SK-MEL-5 (cell line): ENCODE measurements around the gene ZMAT5. TPM values are rescaled to one million over a fixed set of nuclear protein-coding genes. Genes with fewer than 3 reads are reported as not detected.
"Not testable (repeated sequence)": the region's sequence is repeated elsewhere in the genome, so short reads cannot be mapped to it uniquely, and the experiment has no call there.

Source experiments
- DNase-seq: peaks from one replicate; pipeline ENCODE4 v3.0.0-alpha.2; 2016; ENCODE audit warnings: low read depth, low spot score
- in situ Hi-C: cut with HindIII; loops from 2 replicates; pipeline ENCODE4 v1.10.0; 2016; ENCODE audit warnings: low sequenced_read_pairs, high pct_unique_total_duplicates, low pct_unique_long_range_greater_than_20kb
- total RNA-seq: library from RNA; depleted of rRNA; stranded (reverse); fragments of >200 nt; shearing (Covaris generic); gene quantifications from 2 replicates; pipeline ENCODE4 v1.2.3, GENCODE V29; 2014

ZMAT5 gene
- total RNA-seq, 1 experiment from 2014 or later, result 27.7 TPM

DNA sequence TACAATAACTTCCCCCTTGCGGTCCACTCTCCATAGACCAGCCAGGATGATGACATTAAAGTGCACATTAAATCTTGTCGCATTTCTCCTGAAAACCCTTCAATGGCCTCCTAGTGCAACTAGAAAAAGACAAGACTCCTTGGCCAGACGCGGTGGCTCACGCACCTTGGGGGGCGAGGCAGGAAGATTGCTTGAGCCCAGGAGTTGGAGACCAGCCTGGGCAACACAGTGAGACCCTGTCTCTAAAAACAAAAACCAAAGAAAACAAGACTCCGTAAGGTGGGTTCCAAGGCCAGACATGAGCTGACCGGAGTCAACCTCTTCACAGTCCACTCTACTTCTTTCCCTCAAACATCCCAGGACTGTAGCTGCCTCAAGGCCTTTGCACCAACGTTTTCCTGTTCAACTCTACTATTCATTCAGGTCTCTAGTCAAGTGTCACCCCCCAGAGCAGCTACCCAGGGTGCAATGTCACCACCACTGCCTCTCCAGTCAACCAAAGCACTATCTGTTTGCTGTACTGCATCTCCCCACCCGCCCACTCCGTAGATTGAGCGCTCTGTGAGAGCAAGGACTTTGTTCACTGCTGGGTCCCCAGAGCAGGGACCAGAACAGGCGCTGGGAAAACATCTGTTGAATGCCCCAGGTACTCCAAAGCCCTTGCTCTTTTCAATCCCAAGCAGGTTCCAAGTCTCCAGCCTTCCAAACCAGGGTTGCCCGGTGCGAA is 739 bp downstream of the ZMAT5 start:
- in situ Hi-C loops, result no loop called here
- DNase-seq, result no peak

DNA sequence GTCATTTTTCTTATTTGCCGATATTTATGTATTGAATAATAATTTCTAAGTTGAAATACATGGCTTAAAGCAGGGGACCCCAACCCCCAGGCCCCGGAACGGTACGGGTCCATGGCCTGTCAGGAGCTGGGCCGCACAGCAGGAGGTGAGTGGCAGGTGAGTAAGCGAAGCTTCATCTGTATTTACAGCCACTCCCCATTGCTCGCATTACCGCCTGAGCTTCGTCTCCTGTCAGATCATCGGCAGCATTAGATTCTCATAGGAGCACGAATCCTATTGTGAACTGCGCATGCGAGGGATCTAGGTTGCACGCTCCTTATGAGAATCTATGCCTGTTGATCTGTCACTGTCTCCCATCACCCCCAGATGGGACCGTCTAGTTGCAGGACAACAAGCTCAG is 4.5 kb downstream of the ZMAT5 start:
- in situ Hi-C loops, result no loop called here

DNA sequence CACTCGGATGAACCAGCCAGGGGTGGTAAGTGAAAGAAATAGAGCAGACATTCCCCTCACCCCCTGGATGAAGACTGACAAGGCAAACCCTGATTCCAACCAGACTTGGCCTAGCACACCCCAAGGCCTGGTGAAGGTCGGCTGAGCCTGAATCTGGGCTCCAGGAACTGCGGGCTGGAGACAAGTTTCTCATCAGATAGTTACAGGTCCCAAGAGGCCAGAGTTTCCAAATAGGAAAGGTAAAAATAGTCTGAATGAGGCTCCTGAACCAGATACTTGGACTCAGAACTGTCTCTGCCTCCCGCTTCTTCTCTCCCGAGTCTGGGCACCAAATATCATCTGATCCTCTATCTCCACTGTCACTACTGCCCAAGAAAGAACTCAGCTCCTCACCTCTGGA is 7.8 kb downstream of the ZMAT5 start:
- no peak for DNase-seq
- in situ Hi-C loops, result no loop called here

More for the DNA sequence above, 4.5 kb downstream of the ZMAT5 start:
- no peak for DNase-seq

DNA sequence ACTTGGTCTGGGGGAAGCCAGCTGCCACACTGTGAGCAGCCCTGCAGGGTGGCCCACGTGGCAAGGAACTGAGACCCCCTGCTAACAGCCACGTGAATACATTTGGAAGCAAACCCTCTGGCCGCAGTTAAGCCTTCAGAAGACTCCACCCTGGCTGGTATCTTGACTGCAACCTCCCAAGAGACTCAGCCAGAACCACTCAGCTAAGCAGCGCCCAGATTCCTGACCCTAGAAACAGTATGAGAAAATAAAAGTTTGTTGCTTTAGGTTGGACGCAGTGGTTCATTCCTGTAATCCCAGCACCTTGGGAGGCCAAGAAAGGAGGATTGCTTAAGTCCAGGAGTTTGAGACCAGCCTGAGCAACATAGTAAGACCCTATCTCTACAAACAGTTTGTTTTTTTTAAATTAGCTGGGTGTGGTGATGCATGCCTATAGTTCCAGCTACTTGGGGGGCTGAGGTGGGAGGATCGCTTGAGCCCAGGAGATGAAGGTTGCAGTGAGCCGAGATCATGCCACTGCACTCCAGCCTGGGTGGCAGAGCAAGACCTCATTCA is 8.7 kb downstream of the ZMAT5 start:
- in situ Hi-C loops, result no loop called here
- DNase-seq, result no peak

DNA sequence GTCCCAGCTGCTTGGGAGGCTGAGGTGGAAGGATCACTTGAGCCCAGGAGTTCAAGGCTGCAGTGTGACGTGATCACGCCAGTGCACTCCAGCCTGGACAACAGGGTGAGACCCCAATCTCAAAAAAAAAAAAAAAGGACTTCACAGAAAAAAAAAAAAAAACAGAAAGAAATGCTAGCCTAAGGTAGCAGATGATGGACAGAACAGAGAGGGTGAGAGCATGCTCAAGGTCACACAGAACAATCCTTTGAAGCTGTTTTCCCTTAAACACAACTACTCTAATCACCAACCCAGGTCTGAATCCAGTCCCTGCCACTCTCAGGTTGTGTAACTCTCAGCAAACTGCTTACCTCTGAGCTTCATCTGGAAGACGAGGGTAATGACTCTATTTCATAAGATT is 9.7 kb downstream of the ZMAT5 start:
- in situ Hi-C loops, result no loop called here
- DNase-seq, result no peak

DNA sequence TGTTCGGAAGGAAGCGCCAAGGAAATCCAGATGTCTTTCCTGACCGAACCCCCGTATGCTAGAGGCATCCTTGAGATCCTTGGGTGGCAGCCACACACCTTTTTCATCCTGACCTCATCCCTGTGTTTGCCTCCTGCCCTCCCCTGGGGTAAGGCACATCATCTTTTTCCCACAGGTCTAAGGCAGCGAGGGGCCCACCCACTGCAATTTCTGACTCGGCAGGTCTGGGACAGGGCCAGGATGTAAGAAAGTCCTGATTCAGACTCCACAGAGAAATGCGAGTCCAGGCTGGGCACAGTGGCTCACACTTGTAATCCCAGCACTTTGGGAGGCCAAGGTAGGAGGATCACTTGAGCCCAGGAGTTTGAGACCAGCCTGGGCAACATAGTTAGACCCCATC is 10.5 kb downstream of the ZMAT5 start:
- in situ Hi-C loops, result no loop called here
- DNase-seq, result no peak

DNA sequence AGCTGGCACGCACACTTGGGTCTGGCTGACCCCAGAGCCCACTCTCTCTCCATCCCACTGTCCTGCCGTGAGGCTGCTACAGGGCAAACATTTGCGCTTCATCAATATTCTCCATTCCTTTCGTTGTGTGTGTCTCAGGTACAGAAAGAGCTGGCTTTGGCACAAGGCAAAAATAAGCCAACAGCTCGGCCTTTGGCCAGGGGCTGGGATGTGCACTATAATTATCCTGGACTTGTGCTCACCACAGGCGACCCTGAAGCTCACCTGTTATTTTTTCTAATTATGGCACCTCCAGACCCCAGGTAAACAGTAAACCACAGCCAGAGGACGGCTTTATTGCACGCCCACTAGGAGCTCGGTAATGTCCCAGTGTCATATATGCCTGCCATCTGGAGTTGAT is 10.9 kb downstream of the ZMAT5 start:
- in situ Hi-C loops, result no loop called here
- DNase-seq, result no peak

DNA sequence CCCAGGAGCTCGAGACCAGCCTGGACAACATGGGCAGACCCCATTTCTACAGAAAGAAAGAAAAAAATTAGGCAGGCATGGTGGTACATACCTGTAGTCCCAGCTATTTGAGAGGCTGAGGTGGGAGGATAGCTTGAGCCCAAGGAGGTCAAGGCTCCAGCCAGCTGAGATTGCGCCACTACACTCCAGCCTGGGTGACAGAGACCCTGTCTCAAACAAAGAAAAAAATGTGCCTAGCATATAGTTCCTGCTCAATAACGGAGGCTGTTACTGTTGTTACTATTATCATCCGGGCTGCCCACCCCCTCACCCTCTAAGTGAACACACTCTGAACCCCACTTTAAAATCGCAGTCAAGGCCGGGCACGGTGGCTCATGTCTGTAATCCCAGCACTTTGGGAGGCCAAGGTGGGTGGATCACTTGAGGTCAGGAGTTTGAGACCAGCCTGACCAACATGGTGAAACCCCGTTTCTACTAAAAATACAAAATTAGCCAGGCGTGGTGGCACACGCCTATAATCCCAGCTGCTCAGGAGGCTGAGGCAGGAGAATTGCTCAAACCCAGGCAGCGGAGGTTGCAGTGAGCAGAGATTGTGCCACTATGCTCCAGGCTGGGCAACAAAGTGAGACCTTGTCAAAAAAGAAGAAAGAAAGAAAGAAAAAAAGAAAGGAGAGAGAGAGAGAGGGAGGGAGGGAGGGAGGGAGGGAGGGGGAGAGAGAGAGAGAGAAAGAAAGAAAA is 12.0 kb downstream of the ZMAT5 start:
- in situ Hi-C loops, DNase-seq: not testable (repeated sequence)

DNA sequence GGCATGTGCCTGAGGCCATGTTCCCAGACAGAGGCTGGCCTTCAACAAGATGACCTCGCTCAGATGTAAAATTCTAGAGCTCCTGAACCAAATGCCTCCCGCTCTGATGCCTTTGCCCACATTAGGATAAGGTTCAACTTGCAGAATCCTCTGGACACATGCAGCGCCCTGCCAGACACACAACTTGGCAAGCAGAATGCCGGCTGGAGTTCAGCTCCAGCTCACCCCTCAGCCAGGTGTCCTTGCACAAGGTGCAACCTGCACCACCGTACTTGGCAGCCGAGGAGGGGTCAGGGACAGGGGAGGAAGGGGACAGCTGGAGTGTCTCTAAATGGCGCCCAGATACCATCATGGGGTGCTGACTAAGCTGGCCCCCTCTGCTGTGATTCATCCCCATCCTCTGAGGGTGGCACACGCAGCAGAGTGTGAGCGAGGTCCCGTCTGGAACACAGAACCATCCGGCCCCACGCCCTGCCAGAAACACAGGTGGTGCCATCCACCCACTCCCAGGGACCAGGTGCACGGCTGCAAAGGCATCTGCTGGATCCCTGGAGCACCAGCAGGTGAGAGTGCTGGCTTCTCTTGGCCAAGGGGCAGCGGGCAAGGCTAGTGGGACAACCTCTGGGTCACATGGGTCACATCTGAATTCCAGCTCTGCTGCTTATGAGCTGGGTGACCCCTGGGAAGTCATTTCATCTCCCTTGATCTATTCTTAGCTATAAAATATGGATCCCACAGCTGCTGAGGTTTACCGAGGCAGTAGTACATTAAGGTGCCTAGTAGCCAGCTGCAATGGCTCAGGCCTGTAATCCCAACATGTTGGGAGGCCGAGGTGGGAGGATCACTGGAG is 12.8 kb downstream of the ZMAT5 start:
- in situ Hi-C loops, result no loop called here

DNA sequence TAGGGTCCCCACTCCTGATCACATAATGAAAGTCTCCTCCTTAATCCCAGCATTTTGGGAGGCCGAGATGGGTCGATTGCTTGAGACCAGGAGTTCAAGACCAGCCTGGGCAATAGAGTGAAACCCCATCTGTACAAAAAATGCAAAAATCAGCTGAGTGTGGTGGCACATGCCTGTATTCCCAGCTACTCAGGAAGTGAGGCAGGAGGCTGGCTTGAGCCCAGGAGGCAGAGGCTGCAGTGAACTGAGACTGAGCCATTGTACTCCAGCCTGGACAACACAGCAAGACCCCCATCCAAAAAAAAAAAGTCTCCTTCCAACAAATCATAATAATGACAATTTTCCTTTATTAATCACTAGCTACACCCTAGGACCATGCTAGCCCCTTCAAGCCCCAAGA is 15.1 kb downstream of the ZMAT5 start:
- DNase-seq, result no peak
- in situ Hi-C loops, result no loop called here

More for the DNA sequence above, 12.8 kb downstream of the ZMAT5 start:
- no peak for DNase-seq

DNA sequence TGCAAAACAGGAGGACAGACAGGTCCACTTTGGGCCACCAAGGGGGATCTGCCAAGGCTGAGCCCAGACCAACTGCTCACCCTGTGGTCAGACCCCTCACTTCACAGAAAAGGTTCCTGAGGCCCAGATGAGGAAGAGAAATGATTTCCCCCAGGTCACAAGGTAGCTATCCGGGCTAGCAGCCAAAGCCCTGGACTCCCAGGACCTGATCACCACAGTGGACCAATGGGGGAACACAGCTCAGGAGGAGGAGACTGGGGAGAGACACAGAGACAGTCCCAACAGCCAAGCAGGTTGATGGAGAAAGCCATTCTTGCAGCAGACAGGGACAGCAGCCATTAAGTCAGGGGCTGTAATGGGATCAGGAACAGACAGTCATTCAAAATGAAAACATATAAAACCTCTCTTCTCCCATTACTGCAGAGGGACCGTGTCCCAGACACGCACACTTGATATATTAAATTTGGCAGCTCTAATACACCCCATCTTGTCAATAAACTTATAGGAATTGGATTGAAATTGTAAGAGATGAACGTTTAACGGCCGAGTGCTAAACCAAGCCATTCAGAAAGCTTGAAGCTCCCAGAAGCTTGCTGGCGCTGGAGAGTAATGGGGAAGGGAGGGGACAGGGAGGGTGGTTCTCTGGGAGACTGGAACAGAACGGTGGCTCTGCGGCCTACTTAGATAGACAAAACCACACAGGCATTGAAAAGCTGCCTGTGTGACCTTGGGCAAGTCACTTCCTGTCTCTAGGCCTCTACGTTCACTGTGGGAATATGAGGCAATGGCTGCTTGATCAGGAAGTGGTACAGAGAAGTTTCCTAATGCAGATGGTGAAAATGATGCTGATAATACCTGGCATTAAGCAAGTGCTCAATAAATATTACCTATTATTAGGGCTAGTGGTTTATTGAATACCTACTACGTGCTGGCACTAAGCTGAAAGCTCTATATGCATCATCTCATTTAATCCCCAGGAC is 16.0 kb downstream of the ZMAT5 start:
- DNase-seq, result peak; percentile 13
- in situ Hi-C loops, result no loop called here

DNA sequence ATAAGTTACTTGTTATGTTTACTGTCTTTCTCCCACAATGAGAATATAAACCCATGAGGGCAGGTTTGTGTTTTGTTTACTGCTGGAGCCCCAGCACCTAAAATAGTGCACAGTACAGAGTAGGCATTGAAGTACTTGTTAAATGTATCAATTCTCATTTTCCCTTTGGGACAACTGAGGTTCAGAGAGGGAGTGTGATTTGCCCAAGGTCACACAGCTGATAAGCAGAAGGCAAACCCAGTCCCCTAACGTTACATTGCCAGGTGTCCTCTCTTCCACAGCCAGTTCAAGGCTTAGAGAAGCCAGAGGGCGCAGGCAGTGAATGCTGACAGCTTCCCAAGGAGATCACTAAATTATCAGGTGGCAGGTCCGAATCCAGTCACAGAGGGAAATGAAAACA is 16.8 kb downstream of the ZMAT5 start:
- in situ Hi-C loops, result no loop called here
- no peak for DNase-seq

DNA sequence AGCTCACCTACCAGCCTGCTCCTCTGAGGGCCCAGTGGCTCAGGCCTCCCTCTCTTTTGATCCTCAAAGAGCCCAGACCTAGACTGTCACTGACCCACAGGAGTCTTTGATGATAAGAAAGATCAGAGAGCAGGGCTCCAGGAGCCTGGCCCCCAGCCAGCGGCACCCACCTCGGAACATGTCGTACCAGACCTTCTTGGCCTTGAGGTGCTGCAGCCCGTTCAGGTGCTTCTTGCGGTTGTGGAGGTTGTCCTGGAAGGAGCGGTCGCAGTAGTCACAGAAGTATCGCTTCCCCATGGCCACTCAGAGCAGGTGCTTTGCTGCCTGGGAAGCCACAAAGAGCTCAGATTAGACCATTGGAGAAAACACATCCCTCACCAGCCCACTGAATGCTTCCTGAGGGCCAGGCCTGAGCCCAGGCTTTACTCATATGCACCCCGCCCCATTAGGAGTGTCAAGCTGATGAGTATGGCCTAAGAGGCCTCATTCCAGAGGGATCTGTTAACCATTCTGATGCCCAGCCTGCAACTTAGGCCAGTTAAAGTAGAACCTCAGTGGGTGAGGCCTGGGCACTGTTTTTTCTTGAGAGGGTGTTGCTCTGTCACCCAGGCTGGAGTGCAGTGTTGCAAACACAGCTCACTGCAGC is 18.4 kb downstream of the ZMAT5 start:
- in situ Hi-C loops, result no loop called here
- no peak for DNase-seq

DNA sequence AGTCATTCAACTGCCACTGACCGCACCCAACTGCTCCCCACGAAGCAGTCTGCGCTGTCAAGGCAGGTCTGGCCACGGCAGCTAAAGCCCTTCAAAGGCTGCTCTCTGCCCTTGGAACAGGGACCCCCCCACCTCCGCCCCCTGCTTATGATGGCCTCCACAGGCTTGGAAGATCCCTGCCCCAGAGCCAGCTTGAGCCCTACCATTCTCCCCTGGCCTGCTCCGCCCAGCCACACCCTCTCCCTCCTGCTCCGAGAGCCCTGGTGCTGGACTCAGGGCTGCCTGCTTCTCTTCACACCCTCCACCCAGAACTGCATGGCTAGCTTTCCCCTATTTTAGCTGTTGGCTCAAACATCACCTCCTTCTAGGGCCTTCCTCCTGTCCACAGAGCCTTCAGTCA is 19.0 kb downstream of the ZMAT5 start:
- in situ Hi-C loops, result no loop called here

DNA sequence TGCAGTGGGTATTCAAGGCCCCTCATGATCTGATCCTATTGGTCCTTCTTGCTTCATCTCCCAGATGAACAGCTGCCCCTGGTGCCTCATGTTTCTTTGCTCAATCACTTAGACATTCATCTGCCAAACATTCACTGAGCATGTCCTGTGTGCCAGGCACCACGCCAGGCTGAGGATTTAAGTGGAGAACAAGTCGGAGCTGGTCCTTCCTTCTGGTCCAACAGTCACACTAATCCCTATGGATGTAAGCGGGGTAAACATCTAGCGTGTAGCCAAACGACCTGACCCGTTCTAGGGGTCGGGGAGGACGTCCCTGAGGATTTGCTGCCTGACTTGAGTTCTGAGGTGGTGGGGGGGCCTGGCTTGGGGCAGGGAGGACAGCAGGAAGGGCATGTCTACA is 21.9 kb downstream of the ZMAT5 start:
- no peak for DNase-seq
- in situ Hi-C loops, result no loop called here

More for the DNA sequence above, 19.0 kb downstream of the ZMAT5 start:
- DNase-seq, result no peak

DNA sequence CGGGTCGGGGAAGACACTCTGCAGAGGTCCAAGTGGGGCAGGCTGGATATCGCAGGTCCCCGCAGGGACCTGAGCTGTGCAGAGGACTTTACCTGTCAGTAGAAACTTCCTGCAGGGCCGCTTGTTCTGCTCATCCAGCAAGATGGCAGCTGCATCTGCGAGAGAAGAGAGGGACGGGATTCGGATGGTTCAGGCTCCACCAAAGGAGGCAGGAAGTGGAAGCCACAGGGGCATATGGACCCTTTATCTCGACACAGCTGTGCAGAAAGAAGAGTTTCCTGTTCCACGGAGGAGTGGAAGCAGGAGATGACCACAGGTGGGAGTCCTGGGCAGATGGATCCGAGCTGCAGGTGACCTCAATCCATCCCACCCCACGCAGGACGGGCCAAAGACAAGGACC is 24.5 kb downstream of the ZMAT5 start:
- in situ Hi-C loops, result no loop called here
- no peak for DNase-seq

DNA sequence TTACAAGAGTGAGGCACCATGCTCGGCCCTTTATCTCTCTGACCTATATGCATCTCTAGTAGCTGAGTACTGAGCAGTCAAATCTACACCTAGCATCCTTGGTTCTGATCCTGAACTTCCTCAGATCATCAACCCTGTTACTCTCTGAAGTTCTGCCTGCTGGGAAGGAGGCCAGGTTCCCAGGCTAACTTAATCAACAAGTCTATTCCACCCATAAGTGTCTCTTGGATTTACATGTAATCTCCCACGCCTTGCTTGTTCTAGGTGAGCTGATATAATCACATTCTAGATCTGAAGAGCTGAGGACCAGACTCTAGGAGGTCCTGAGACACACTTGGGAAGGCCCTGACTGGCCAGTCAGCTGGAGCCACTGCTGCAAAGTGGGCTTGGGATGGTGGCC is 24.9 kb downstream of the ZMAT5 start:
- no peak for DNase-seq
- in situ Hi-C loops, result no loop called here
